Measurements from ENCODE around the gene TBCK.

Gene TBCK

GRCh38 chr4:106291678-106292077, 24.3 kb downstream of the TBCK start:
- Histone ChIP-seq H3K36me3 (ENCODE audit: control insufficient read depth in 1 of 2, insufficient read depth in 2 of 2, low read length in 2 of 2) (peaks cover 0 to 32% of the 10 kb centered on the region in 2 donors), H3K9me3 (ENCODE audit: control insufficient read depth in 1 of 2, low read length in 2 of 2) (no peaks in the 10 kb centered on the region), H3K27ac (ENCODE audit: low read depth, low read length) (no peak overlapping the region), H3K9ac (ENCODE audit: low read depth in 1 of 2, low read length in 2 of 2) (no peak overlapping the region), H3K4me1 (ENCODE audit: control insufficient read depth in 1 of 2, insufficient read depth in 2 of 2, low read length in 2 of 2) (no peaks in the 10 kb centered on the region), H3K27me3 (ENCODE audit: control insufficient read depth in 1 of 2, insufficient read depth in 2 of 2, low read length in 2 of 2) (no peaks in the 10 kb centered on the region), H3K4me3 (ENCODE audit: low read depth in 1 of 2, low read length in 2 of 2) (no peak overlapping the region)

GRCh38 chr4:106289737-106290136, 26.3 kb downstream of the TBCK start:
- H3K27ac ChIP-seq (ENCODE audit: low read depth, low read length) = no peak overlapping the region
- no peaks in the 10 kb centered on the region for H3K9me3 ChIP-seq (ENCODE audit: control insufficient read depth in 1 of 2, low read length in 2 of 2)
- H3K4me3 ChIP-seq (ENCODE audit: low read depth in 1 of 2, low read length in 2 of 2) = no peak overlapping the region
- H3K9ac ChIP-seq (ENCODE audit: low read depth in 1 of 2, low read length in 2 of 2) = no peak overlapping the region
- no peaks in the 10 kb centered on the region for H3K4me1 ChIP-seq (ENCODE audit: control insufficient read depth in 1 of 2, insufficient read depth in 2 of 2, low read length in 2 of 2)
- peaks cover 0 to 25% of the 10 kb centered on the region in 2 donors for H3K36me3 ChIP-seq (ENCODE audit: control insufficient read depth in 1 of 2, insufficient read depth in 2 of 2, low read length in 2 of 2)
- no peaks in the 10 kb centered on the region for H3K27me3 ChIP-seq (ENCODE audit: control insufficient read depth in 1 of 2, insufficient read depth in 2 of 2, low read length in 2 of 2)

GRCh38 chr4:106287353-106287969, 28.5 kb downstream of the TBCK start:
- no peaks in the 10 kb centered on the region for H3K27me3 ChIP-seq (ENCODE audit: control insufficient read depth in 1 of 2, insufficient read depth in 2 of 2, low read length in 2 of 2)
- peaks cover 0 to 15% of the 10 kb centered on the region in 2 donors for H3K36me3 ChIP-seq (ENCODE audit: control insufficient read depth in 1 of 2, insufficient read depth in 2 of 2, low read length in 2 of 2)
- no peaks in the 10 kb centered on the region for H3K4me1 ChIP-seq (ENCODE audit: control insufficient read depth in 1 of 2, insufficient read depth in 2 of 2, low read length in 2 of 2)

GRCh38 chr4:106286611-106287010, 29.4 kb downstream of the TBCK start:
- H3K4me1 ChIP-seq (ENCODE audit: control insufficient read depth in 1 of 2, insufficient read depth in 2 of 2, low read length in 2 of 2) = no peaks in the 10 kb centered on the region
- no peak overlapping the region for H3K4me3 ChIP-seq (ENCODE audit: low read depth in 1 of 2, low read length in 2 of 2)
- H3K36me3 ChIP-seq (ENCODE audit: control insufficient read depth in 1 of 2, insufficient read depth in 2 of 2, low read length in 2 of 2) = peaks cover 0 to 11% of the 10 kb centered on the region in 2 donors
- no peaks in the 10 kb centered on the region for H3K27me3 ChIP-seq (ENCODE audit: control insufficient read depth in 1 of 2, insufficient read depth in 2 of 2, low read length in 2 of 2)
- no peak overlapping the region for H3K9ac ChIP-seq (ENCODE audit: low read depth in 1 of 2, low read length in 2 of 2)
- H3K27ac ChIP-seq (ENCODE audit: low read depth, low read length) = no peak overlapping the region
- H3K9me3 ChIP-seq (ENCODE audit: control insufficient read depth in 1 of 2, low read length in 2 of 2) = no peaks in the 10 kb centered on the region

More at GRCh38 chr4:106287353-106287969, 28.5 kb downstream of the TBCK start:
- H3K27ac ChIP-seq (ENCODE audit: low read depth, low read length) = no peak overlapping the region
- H3K4me3 ChIP-seq (ENCODE audit: low read depth in 1 of 2, low read length in 2 of 2) = no peak overlapping the region
- H3K9ac ChIP-seq (ENCODE audit: low read depth in 1 of 2, low read length in 2 of 2) = no peak overlapping the region
- H3K9me3 ChIP-seq (ENCODE audit: control insufficient read depth in 1 of 2, low read length in 2 of 2) = no peaks in the 10 kb centered on the region

GRCh38 chr4:106284227-106284626, 31.8 kb downstream of the TBCK start:
- no peaks in the 10 kb centered on the region for H3K4me1 ChIP-seq (ENCODE audit: control insufficient read depth in 1 of 2, insufficient read depth in 2 of 2, low read length in 2 of 2)
- H3K36me3 ChIP-seq (ENCODE audit: control insufficient read depth in 1 of 2, insufficient read depth in 2 of 2, low read length in 2 of 2) = no peaks in the 10 kb centered on the region
- H3K4me3 ChIP-seq (ENCODE audit: low read depth in 1 of 2, low read length in 2 of 2) = no peak overlapping the region
- H3K27me3 ChIP-seq (ENCODE audit: control insufficient read depth in 1 of 2, insufficient read depth in 2 of 2, low read length in 2 of 2) = no peaks in the 10 kb centered on the region
- H3K9ac ChIP-seq (ENCODE audit: low read depth in 1 of 2, low read length in 2 of 2) = no peak overlapping the region
- no peak overlapping the region for H3K27ac ChIP-seq (ENCODE audit: low read depth, low read length)
- H3K9me3 ChIP-seq (ENCODE audit: control insufficient read depth in 1 of 2, low read length in 2 of 2) = no peaks in the 10 kb centered on the region

GRCh38 chr4:106277140-106277675, 38.8 kb downstream of the TBCK start:
- peaks cover 0 to 4% of the 10 kb centered on the region in 2 donors for H3K36me3 ChIP-seq (ENCODE audit: control insufficient read depth in 1 of 2, insufficient read depth in 2 of 2, low read length in 2 of 2)
- H3K4me3 ChIP-seq (ENCODE audit: low read depth in 1 of 2, low read length in 2 of 2) = no peak overlapping the region
- no peak overlapping the region for H3K9ac ChIP-seq (ENCODE audit: low read depth in 1 of 2, low read length in 2 of 2)
- H3K27me3 ChIP-seq (ENCODE audit: control insufficient read depth in 1 of 2, insufficient read depth in 2 of 2, low read length in 2 of 2) = no peaks in the 10 kb centered on the region
- no peak overlapping the region for H3K27ac ChIP-seq (ENCODE audit: low read depth, low read length)
- no peaks in the 10 kb centered on the region for H3K4me1 ChIP-seq (ENCODE audit: control insufficient read depth in 1 of 2, insufficient read depth in 2 of 2, low read length in 2 of 2)
- H3K9me3 ChIP-seq (ENCODE audit: control insufficient read depth in 1 of 2, low read length in 2 of 2) = no peaks in the 10 kb centered on the region

GRCh38 chr4:106273831-106274230, 42.2 kb downstream of the TBCK start:
- no peaks in the 10 kb centered on the region for H3K27me3 ChIP-seq (ENCODE audit: control insufficient read depth in 1 of 2, insufficient read depth in 2 of 2, low read length in 2 of 2)
- peaks cover 0 to 4% of the 10 kb centered on the region in 2 donors for H3K36me3 ChIP-seq (ENCODE audit: control insufficient read depth in 1 of 2, insufficient read depth in 2 of 2, low read length in 2 of 2)
- no peaks in the 10 kb centered on the region for H3K4me1 ChIP-seq (ENCODE audit: control insufficient read depth in 1 of 2, insufficient read depth in 2 of 2, low read length in 2 of 2)
- no peaks in the 10 kb centered on the region for H3K9me3 ChIP-seq (ENCODE audit: control insufficient read depth in 1 of 2, low read length in 2 of 2)
- H3K4me3 ChIP-seq (ENCODE audit: low read depth in 1 of 2, low read length in 2 of 2) = no peak overlapping the region
- no peak overlapping the region for H3K9ac ChIP-seq (ENCODE audit: low read depth in 1 of 2, low read length in 2 of 2)
- H3K27ac ChIP-seq (ENCODE audit: low read depth, low read length) = no peak overlapping the region

- H3K27ac ChIP-seq (ENCODE audit: low read depth, low read length) = no peak overlapping the region
- peaks cover 0 to 4% of the 10 kb centered on the region in 2 donors for H3K36me3 ChIP-seq (ENCODE audit: control insufficient read depth in 1 of 2, insufficient read depth in 2 of 2, low read length in 2 of 2)
- H3K4me3 ChIP-seq (ENCODE audit: low read depth in 1 of 2, low read length in 2 of 2) = no peak overlapping the region
- no peaks in the 10 kb centered on the region for H3K9me3 ChIP-seq (ENCODE audit: control insufficient read depth in 1 of 2, low read length in 2 of 2)
- H3K9ac ChIP-seq (ENCODE audit: low read depth in 1 of 2, low read length in 2 of 2) = no peak overlapping the region
- H3K4me1 ChIP-seq (ENCODE audit: control insufficient read depth in 1 of 2, insufficient read depth in 2 of 2, low read length in 2 of 2) = no peaks in the 10 kb centered on the region
- H3K27me3 ChIP-seq (ENCODE audit: control insufficient read depth in 1 of 2, insufficient read depth in 2 of 2, low read length in 2 of 2) = no peaks in the 10 kb centered on the region
These were observed 45.3 kb downstream of the TBCK start for GRCh38 chr4:106270736-106271135.

- Histone ChIP-seq H3K4me1 (ENCODE audit: control insufficient read depth in 1 of 2, insufficient read depth in 2 of 2, low read length in 2 of 2) (peaks cover 4% of the 10 kb centered on the region in 2 donors), H3K36me3 (ENCODE audit: control insufficient read depth in 1 of 2, insufficient read depth in 2 of 2, low read length in 2 of 2) (peaks cover 0 to 4% of the 10 kb centered on the region in 2 donors), H3K27me3 (ENCODE audit: control insufficient read depth in 1 of 2, insufficient read depth in 2 of 2, low read length in 2 of 2) (no peaks in the 10 kb centered on the region), H3K9me3 (ENCODE audit: control insufficient read depth in 1 of 2, low read length in 2 of 2) (no peaks in the 10 kb centered on the region), H3K9ac (ENCODE audit: low read depth in 1 of 2, low read length in 2 of 2) (no peak overlapping the region), H3K27ac (ENCODE audit: low read depth, low read length) (no peak overlapping the region), H3K4me3 (ENCODE audit: low read depth in 1 of 2, low read length in 2 of 2) (no peak overlapping the region)
These were observed 46.3 kb downstream of the TBCK start for GRCh38 chr4:106269711-106270110.

- Histone ChIP-seq H3K27ac (ENCODE audit: low read depth, low read length) (no peak overlapping the region), H3K9ac (ENCODE audit: low read depth in 1 of 2, low read length in 2 of 2) (no peak overlapping the region), H3K36me3 (ENCODE audit: control insufficient read depth in 1 of 2, insufficient read depth in 2 of 2, low read length in 2 of 2) (no peaks in the 10 kb centered on the region), H3K4me1 (ENCODE audit: control insufficient read depth in 1 of 2, insufficient read depth in 2 of 2, low read length in 2 of 2) (peaks cover 5% of the 10 kb centered on the region in 2 donors), H3K4me3 (ENCODE audit: low read depth in 1 of 2, low read length in 2 of 2) (no peak overlapping the region), H3K27me3 (ENCODE audit: control insufficient read depth in 1 of 2, insufficient read depth in 2 of 2, low read length in 2 of 2) (no peaks in the 10 kb centered on the region), H3K9me3 (ENCODE audit: control insufficient read depth in 1 of 2, low read length in 2 of 2) (no peaks in the 10 kb centered on the region)
These were observed 47.2 kb downstream of the TBCK start for GRCh38 chr4:106268786-106269185.
